Measurements from ENCODE around the gene LRP8. TPM values are rescaled to one million over a fixed set of nuclear protein-coding genes. Genes with fewer than 3 reads are reported as not detected.

Gene LRP8
- polyA plus RNA-seq, 1 donor (not counting 4 experiments of a cell fraction or from before 2014, with no cell fraction given) = 31.0 TPM

- no peaks in the 10 kb centered on the region for H3K27me3 ChIP-seq (ENCODE audit: control insufficient read depth, extremely low read depth, insufficient read depth, low read length)
- FAIRE-seq (no peak), DNase-seq (ENCODE audit: low read depth, low spot score) (no peak)
- dilution Hi-C loops (cut with MboI; ENCODE audit: extremely low pct_ligation_motif_present, low sequenced_read_pairs) = no loop called here
- TF ChIP-seq, protein P1, sequence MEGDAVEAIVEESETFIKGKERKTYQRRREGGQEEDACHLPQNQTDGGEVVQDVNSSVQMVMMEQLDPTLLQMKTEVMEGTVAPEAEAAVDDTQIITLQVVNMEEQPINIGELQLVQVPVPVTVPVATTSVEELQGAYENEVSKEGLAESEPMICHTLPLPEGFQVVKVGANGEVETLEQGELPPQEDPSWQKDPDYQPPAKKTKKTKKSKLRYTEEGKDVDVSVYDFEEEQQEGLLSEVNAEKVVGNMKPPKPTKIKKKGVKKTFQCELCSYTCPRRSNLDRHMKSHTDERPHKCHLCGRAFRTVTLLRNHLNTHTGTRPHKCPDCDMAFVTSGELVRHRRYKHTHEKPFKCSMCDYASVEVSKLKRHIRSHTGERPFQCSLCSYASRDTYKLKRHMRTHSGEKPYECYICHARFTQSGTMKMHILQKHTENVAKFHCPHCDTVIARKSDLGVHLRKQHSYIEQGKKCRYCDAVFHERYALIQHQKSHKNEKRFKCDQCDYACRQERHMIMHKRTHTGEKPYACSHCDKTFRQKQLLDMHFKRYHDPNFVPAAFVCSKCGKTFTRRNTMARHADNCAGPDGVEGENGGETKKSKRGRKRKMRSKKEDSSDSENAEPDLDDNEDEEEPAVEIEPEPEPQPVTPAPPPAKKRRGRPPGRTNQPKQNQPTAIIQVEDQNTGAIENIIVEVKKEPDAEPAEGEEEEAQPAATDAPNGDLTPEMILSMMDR (optimal IDR thresholded peaks at IDR 0.05 in 1 of 3, IDR thresholded peaks at IDR 0.05 in 1 of 3, conservative IDR thresholded peaks at IDR 0.05 in 1 of 3; ENCODE audit: extremely low read depth in 1 of 3, insufficient read depth in 2 of 3, low read length in 3 of 3) = no peak
- TF ChIP-seq EZH2 (IDR thresholded peaks at IDR 0.05; ENCODE audit: low read length) = no peak
- no peaks in the 10 kb centered on the region for H3K4me1 ChIP-seq (ENCODE audit: control insufficient read depth, extremely low read depth, insufficient read depth, low read length)
- peaks cover 46% of the 10 kb centered on the region for H3K79me2 ChIP-seq (ENCODE audit: control insufficient read depth, insufficient read depth, low read length)
- no peak overlapping the region for H3K4me2 ChIP-seq (ENCODE audit: control insufficient read depth, extremely low read depth, insufficient read depth, low read depth, low read length)
- no peaks in the 10 kb centered on the region for H3K9me1 ChIP-seq (ENCODE audit: control insufficient read depth, extremely low read depth, insufficient read depth, low read length)
- H3K9ac ChIP-seq (ENCODE audit: control insufficient read depth, extremely low read depth, insufficient read depth, low read length) = no peak overlapping the region
- H3K4me3 ChIP-seq (ENCODE audit: control insufficient read depth in 2 of 3, extremely low read depth in 1 of 3, insufficient read depth in 2 of 3, low read depth in 1 of 3, low read length in 3 of 3) = no peak overlapping the region
- no peak overlapping the region for H3K27ac ChIP-seq (ENCODE audit: control insufficient read depth, insufficient read depth, low read length)
- H2AFZ ChIP-seq (ENCODE audit: control insufficient read depth, low read length) = no peak overlapping the region
- H3K9me3 ChIP-seq (ENCODE audit: control insufficient read depth, low read depth, low read length) = no peaks in the 10 kb centered on the region
- no peaks in the 10 kb centered on the region for H4K20me1 ChIP-seq (ENCODE audit: control insufficient read depth, extremely low read depth, insufficient read depth, low read length)
- peaks cover 4 to 30% of the 10 kb centered on the region in 2 experiments for H3K36me3 ChIP-seq (ENCODE audit: control insufficient read depth in 2 of 2, extremely low read depth in 1 of 2, insufficient read depth in 2 of 2, low read length in 2 of 2)
Measured at GRCh38 chr1:53315456-53316423, 12.1 kb downstream of the LRP8 start.

DNA sequence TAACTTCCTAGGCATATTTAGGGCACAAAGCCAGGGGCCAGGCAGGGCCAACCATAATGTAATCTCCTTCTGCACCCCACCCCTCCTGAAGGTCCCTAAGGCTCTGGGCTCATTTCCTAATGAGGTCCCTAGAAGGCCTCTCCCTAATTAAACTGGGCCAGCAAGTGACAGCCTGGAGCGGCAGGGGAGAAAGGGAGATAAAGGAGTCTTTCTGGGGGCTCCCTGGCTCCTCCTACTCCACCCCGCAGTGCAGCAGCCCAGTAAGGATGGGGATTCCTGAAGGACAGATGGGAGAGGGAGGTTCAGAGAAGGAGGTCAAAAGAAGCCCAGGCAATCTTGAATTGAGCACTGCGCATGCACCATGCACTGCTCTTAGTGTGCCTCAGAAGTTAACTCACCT, 12.8 kb downstream of the LRP8 start:
- Histone ChIP-seq H3K4me3 (ENCODE audit: control insufficient read depth in 2 of 3, extremely low read depth in 1 of 3, insufficient read depth in 2 of 3, low read depth in 1 of 3, low read length in 3 of 3) (no peak overlapping the region), H3K9ac (ENCODE audit: control insufficient read depth, extremely low read depth, insufficient read depth, low read length) (no peak overlapping the region), H3K4me2 (ENCODE audit: control insufficient read depth, extremely low read depth, insufficient read depth, low read depth, low read length) (no peak overlapping the region), H3K27ac (ENCODE audit: control insufficient read depth, insufficient read depth, low read length) (no peak overlapping the region), H4K20me1 (ENCODE audit: control insufficient read depth, extremely low read depth, insufficient read depth, low read length) (no peaks in the 10 kb centered on the region), H3K79me2 (ENCODE audit: control insufficient read depth, insufficient read depth, low read length) (peaks cover 48% of the 10 kb centered on the region), H2AFZ (ENCODE audit: control insufficient read depth, low read length) (no peak overlapping the region), H3K9me1 (ENCODE audit: control insufficient read depth, extremely low read depth, insufficient read depth, low read length) (no peaks in the 10 kb centered on the region), H3K9me3 (ENCODE audit: control insufficient read depth, low read depth, low read length) (no peaks in the 10 kb centered on the region), H3K36me3 (ENCODE audit: control insufficient read depth in 2 of 2, extremely low read depth in 1 of 2, insufficient read depth in 2 of 2, low read length in 2 of 2) (peaks cover 4 to 31% of the 10 kb centered on the region in 2 experiments), H3K4me1 (ENCODE audit: control insufficient read depth, extremely low read depth, insufficient read depth, low read length) (no peaks in the 10 kb centered on the region), H3K27me3 (ENCODE audit: control insufficient read depth, extremely low read depth, insufficient read depth, low read length) (no peaks in the 10 kb centered on the region)
- TF ChIP-seq, protein P1 (optimal IDR thresholded peaks at IDR 0.05 in 1 of 3, IDR thresholded peaks at IDR 0.05 in 1 of 3, conservative IDR thresholded peaks at IDR 0.05 in 1 of 3; ENCODE audit: extremely low read depth in 1 of 3, insufficient read depth in 2 of 3, low read length in 3 of 3) = no peak
- no peak for TF ChIP-seq EZH2 (IDR thresholded peaks at IDR 0.05; ENCODE audit: low read length)
- dilution Hi-C loops (cut with MboI; ENCODE audit: extremely low pct_ligation_motif_present, low sequenced_read_pairs) = no loop called here
- DNase-seq (ENCODE audit: low read depth, low spot score) (no peak), FAIRE-seq (no peak)
